Esophagus (tissue), 2 donors: ENCODE results near the gene OR9A2. TPM values are rescaled to one million over a fixed set of nuclear protein-coding genes. Genes with fewer than 3 reads are reported as not detected.

Experiments used
- H3K27ac ChIP-seq, 2 donors: one replicate each; pipeline ENCODE4 v1.5.1; 2013; ENCODE audit warnings: low read depth in 2 of 2, mild to moderate bottlenecking in 2 of 2, inconsistent platforms in 1 of 2, low read length in 1 of 2, moderate library complexity in 1 of 2
- H3K27me3 ChIP-seq, 2 donors: one replicate each; pipeline ENCODE4 v1.6.1; 2013; ENCODE audit warnings: low read length in 2 of 2, control low read depth in 1 of 2, mild to moderate bottlenecking in 1 of 2; ENCODE audit not compliant: insufficient read depth in 2 of 2, control insufficient read depth in 1 of 2
- H3K36me3 ChIP-seq, 2 donors: one replicate each; pipeline ENCODE4 v1.6.1; 2013; ENCODE audit warnings: low read length in 1 of 2; ENCODE audit not compliant: control insufficient read depth in 2 of 2, insufficient read depth in 2 of 2
- H3K4me1 ChIP-seq, 2 donors: one replicate each; pipeline ENCODE4 v1.6.1; 2013; ENCODE audit warnings: low read length in 1 of 2; ENCODE audit not compliant: control insufficient read depth in 2 of 2, insufficient read depth in 2 of 2
- H3K4me3 ChIP-seq, 2 donors: one replicate each; pipeline ENCODE4 v1.5.1; 2013; ENCODE audit warnings: low read length in 2 of 2, mild to moderate bottlenecking in 2 of 2, low read depth in 1 of 2, moderate library complexity in 1 of 2
- H3K9me3 ChIP-seq, 2 donors: one replicate each; pipeline ENCODE4 v1.6.1; 2013; ENCODE audit warnings: mild to moderate bottlenecking in 2 of 2, low read depth in 1 of 2, low read length in 1 of 2, moderate library complexity in 1 of 2; ENCODE audit not compliant: control insufficient read depth in 2 of 2, insufficient read depth in 1 of 2
- WGBS, 2 donors: extraction: QIAGEN DNeasy Blood & Tissue Kit; methylation state at CpG; one replicate each; pipeline ENCODE4 v1.1.7; 2013; 5-methylcytosine and 5-hydroxymethylcytosine counted together
- polyA plus RNA-seq, 2 donors: library from polyadenylated mRNA; stranded (reverse); fragments of 200-250 nt; gene quantifications; one replicate each; pipeline ENCODE4 v1.2.3, GENCODE V29; 2013
- donor health status: healthy with polysubstance abuse.
- donor health status: Bipolar disorder and iron deficiency.

The OR9A2 gene
- polyA plus RNA-seq, 2 donors = not detected

GRCh38 chr7:143027683-143028082, 751 bp upstream of the OR9A2 start:
- Histone ChIP-seq H3K27me3 (no peaks in the 10 kb centered on the region), H3K9me3 (no peaks in the 10 kb centered on the region), H3K4me1 (no peaks in the 10 kb centered on the region), H3K36me3 (no peaks in the 10 kb centered on the region), H3K4me3 (no peak overlapping the region), H3K27ac (no peak overlapping the region)
- 85 to 90% methylated on average over 2 of the region's 2 CpGs for WGBS, 2 donors

- Histone ChIP-seq H3K27ac (no peak overlapping the region), H3K9me3 (no peaks in the 10 kb centered on the region), H3K4me3 (no peak overlapping the region), H3K27me3 (no peaks in the 10 kb centered on the region), H3K36me3 (no peaks in the 10 kb centered on the region), H3K4me1 (no peaks in the 10 kb centered on the region)
- 86 to 89% methylated on average over 2 of the region's 2 CpGs for WGBS, 2 donors
These were observed 1.6 kb downstream of the OR9A2 start for GRCh38 chr7:143025371-143025770.

GRCh38 chr7:143023047-143023446, 3.9 kb downstream of the OR9A2 start:
- H3K9me3 ChIP-seq = no peaks in the 10 kb centered on the region
- H3K4me3 ChIP-seq = no peak overlapping the region
- no peaks in the 10 kb centered on the region for H3K4me1 ChIP-seq
- no peaks in the 10 kb centered on the region for H3K36me3 ChIP-seq
- H3K27me3 ChIP-seq = no peaks in the 10 kb centered on the region
- no peak overlapping the region for H3K27ac ChIP-seq

GRCh38 chr7:143018931-143019330, 8.0 kb downstream of the OR9A2 start:
- H3K9me3 ChIP-seq = no peaks in the 10 kb centered on the region
- H3K27ac ChIP-seq = no peak overlapping the region
- H3K36me3 ChIP-seq = no peaks in the 10 kb centered on the region
- no peaks in the 10 kb centered on the region for H3K27me3 ChIP-seq
- no peak overlapping the region for H3K4me3 ChIP-seq
- H3K4me1 ChIP-seq = no peaks in the 10 kb centered on the region

- Histone ChIP-seq H3K36me3 (no peaks in the 10 kb centered on the region), H3K27ac (no peak overlapping the region), H3K4me1 (no peaks in the 10 kb centered on the region), H3K9me3 (no peaks in the 10 kb centered on the region), H3K4me3 (no peak overlapping the region), H3K27me3 (no peaks in the 10 kb centered on the region)
- 73 to 77% methylated on average over 2 of the region's 2 CpGs for WGBS, 2 donors
These were observed 9.9 kb downstream of the OR9A2 start for GRCh38 chr7:143016996-143017395.

GRCh38 chr7:143015926-143016490, 10.9 kb downstream of the OR9A2 start:
- Histone ChIP-seq H3K4me1 (no peaks in the 10 kb centered on the region), H3K27ac (no peak overlapping the region), H3K27me3 (no peaks in the 10 kb centered on the region), H3K4me3 (no peak overlapping the region), H3K9me3 (no peaks in the 10 kb centered on the region), H3K36me3 (no peaks in the 10 kb centered on the region)
- 80 to 81% methylated on average over 3 of the region's 3 CpGs for WGBS, 2 donors

- Histone ChIP-seq H3K9me3 (no peaks in the 10 kb centered on the region), H3K27me3 (no peaks in the 10 kb centered on the region), H3K4me3 (no peak overlapping the region), H3K27ac (no peak overlapping the region), H3K4me1 (no peaks in the 10 kb centered on the region), H3K36me3 (no peaks in the 10 kb centered on the region)
- 57 to 63% methylated on average over 2 of the region's 2 CpGs for WGBS, 2 donors
These were observed 11.8 kb downstream of the OR9A2 start for GRCh38 chr7:143015084-143015483.

GRCh38 chr7:143013893-143014292, 13.0 kb downstream of the OR9A2 start:
- WGBS, 2 donors = 24 to 53% methylated on average over 5 of the region's 5 CpGs
- Histone ChIP-seq H3K9me3 (no peaks in the 10 kb centered on the region), H3K27me3 (no peaks in the 10 kb centered on the region), H3K27ac (no peak overlapping the region), H3K4me1 (no peaks in the 10 kb centered on the region), H3K4me3 (no peak overlapping the region), H3K36me3 (no peaks in the 10 kb centered on the region)

- H3K27ac ChIP-seq = no peak overlapping the region
- H3K9me3 ChIP-seq = no peaks in the 10 kb centered on the region
- no peak overlapping the region for H3K4me3 ChIP-seq
- no peaks in the 10 kb centered on the region for H3K36me3 ChIP-seq
- H3K4me1 ChIP-seq = no peaks in the 10 kb centered on the region
- no peaks in the 10 kb centered on the region for H3K27me3 ChIP-seq
- 31 to 60% methylated on average over 1 of the region's 1 CpG for WGBS, 2 donors
These were observed 13.5 kb downstream of the OR9A2 start for GRCh38 chr7:143013473-143013872.

GRCh38 chr7:143012409-143012808, 14.5 kb downstream of the OR9A2 start:
- Histone ChIP-seq H3K4me1 (no peaks in the 10 kb centered on the region), H3K4me3 (no peak overlapping the region), H3K27me3 (no peaks in the 10 kb centered on the region), H3K27ac (no peak overlapping the region), H3K36me3 (no peaks in the 10 kb centered on the region), H3K9me3 (no peaks in the 10 kb centered on the region)
- 89 to 90% methylated on average over 4 of the region's 4 CpGs for WGBS, 2 donors
